Hepatocyte (in vitro differentiated cells): Measurements from ENCODE around the gene FAM234A. TPM values are rescaled to one million over a fixed set of nuclear protein-coding genes. Genes with fewer than 3 reads are reported as not detected.

Source experiments
- DNase-seq: peaks from one replicate; pipeline ENCODE4 v3.0.0-alpha.2; 2016; ENCODE audit warnings: low spot score
- H2AFZ ChIP-seq: fragments of 200-600 bp; sonication (generic); 2 replicates; pipeline ENCODE4 v1.6.0; 2016; ENCODE audit warnings: antibody characterized with exemption, mild to moderate bottlenecking
- H3K27ac ChIP-seq: fragments of 200-600 bp; sonication (generic); 2 replicates; pipeline ENCODE4 v1.5.1; 2016; ENCODE audit warnings: mild to moderate bottlenecking
- H3K27me3 ChIP-seq: fragments of 200-600 bp; sonication (generic); 2 replicates; pipeline ENCODE4 v1.6.1; 2016
- H3K36me3 ChIP-seq: fragments of 200-600 bp; sonication (generic); replicated peaks from 2 replicates; pipeline ENCODE4 v1.5.1; 2016; ENCODE audit warnings: low read depth; ENCODE audit not compliant: insufficient read depth
- H3K4me1 ChIP-seq: fragments of 200-600 bp; sonication (generic); 2 replicates; pipeline ENCODE4 v1.5.1; 2016; ENCODE audit warnings: mild to moderate bottlenecking, moderate library complexity; ENCODE audit not compliant: insufficient read depth
- H3K4me2 ChIP-seq: fragments of 200-600 bp; sonication (generic); 2 replicates; pipeline ENCODE4 v1.6.0; 2016
- H3K4me3 ChIP-seq: fragments of 200-600 bp; sonication (generic); 2 replicates; pipeline ENCODE4 v1.5.1; 2016; ENCODE audit warnings: mild to moderate bottlenecking
- H3K79me2 ChIP-seq: fragments of 200-600 bp; sonication (generic); 2 replicates; pipeline ENCODE4 v1.6.0; 2017; ENCODE audit warnings: mild to moderate bottlenecking
- H3K9me2 ChIP-seq: fragments of 200-600 bp; sonication (generic); replicated peaks from 2 replicates; pipeline ENCODE4 v1.6.0; 2017; ENCODE audit warnings: mild to moderate bottlenecking; ENCODE audit not compliant: insufficient read depth
- H3K9me3 ChIP-seq: fragments of 200-600 bp; sonication (generic); 2 replicates; pipeline ENCODE4 v1.5.1; 2016; ENCODE audit warnings: low read depth, mild to moderate bottlenecking
- H4K20me1 ChIP-seq: fragments of 200-600 bp; sonication (generic); 2 replicates; pipeline ENCODE4 v1.6.0; 2016; ENCODE audit warnings: mild to moderate bottlenecking; ENCODE audit not compliant: insufficient read depth, poor library complexity, severe bottlenecking
- EZH2 ChIP-seq: fragments of 200-600 bp; sonication (generic); IDR thresholded peaks from 2 replicates; pipeline ENCODE4 v1.6.1; 2016; ENCODE audit warnings: antibody characterized with exemption, mild to moderate bottlenecking, borderline replicate concordance
- EZH2phosphoT487 ChIP-seq: fragments of 200-600 bp; sonication (generic); IDR thresholded peaks from one replicate; pipeline ENCODE4 v1.6.1; 2018; ENCODE audit warnings: antibody characterized with exemption, mild to moderate bottlenecking, low read depth, moderate library complexity; ENCODE audit not compliant: unreplicated experiment, severe bottlenecking
- WGBS: methylation state at CpG from one replicate; pipeline ENCODE4 v1.1.6; 2016; ENCODE audit warnings: low lambda C conversion rate; ENCODE audit errors: missing lambda C conversion rate; 5-methylcytosine and 5-hydroxymethylcytosine counted together
- polyA plus RNA-seq: library from polyadenylated mRNA; unstranded; fragments of >200 nt; fragmentation: Nextera tagmentation; extraction: Ambion mirVana; gene quantifications from 2 replicates; pipeline ENCODE4 v1.2.1, GENCODE V29; 2016
- total RNA-seq: library from RNA; depleted of rRNA; stranded (reverse); fragments of >200 nt; gene quantifications from 2 replicates; pipeline ENCODE4 v1.2.3, GENCODE V29; 2014
- TF ChIP-seq, protein P1 (sequence below): fragments of 200-600 bp; sonication (generic); IDR thresholded peaks from 2 replicates; pipeline ENCODE4 v1.5.1; 2016; ENCODE audit warnings: antibody characterized with exemption, mild to moderate bottlenecking; ENCODE audit not compliant: poor library complexity

FAM234A gene
- total and polyA plus RNA-seq, 2 experiments from 2014 or later = 84.1 to 106 TPM

DNA sequence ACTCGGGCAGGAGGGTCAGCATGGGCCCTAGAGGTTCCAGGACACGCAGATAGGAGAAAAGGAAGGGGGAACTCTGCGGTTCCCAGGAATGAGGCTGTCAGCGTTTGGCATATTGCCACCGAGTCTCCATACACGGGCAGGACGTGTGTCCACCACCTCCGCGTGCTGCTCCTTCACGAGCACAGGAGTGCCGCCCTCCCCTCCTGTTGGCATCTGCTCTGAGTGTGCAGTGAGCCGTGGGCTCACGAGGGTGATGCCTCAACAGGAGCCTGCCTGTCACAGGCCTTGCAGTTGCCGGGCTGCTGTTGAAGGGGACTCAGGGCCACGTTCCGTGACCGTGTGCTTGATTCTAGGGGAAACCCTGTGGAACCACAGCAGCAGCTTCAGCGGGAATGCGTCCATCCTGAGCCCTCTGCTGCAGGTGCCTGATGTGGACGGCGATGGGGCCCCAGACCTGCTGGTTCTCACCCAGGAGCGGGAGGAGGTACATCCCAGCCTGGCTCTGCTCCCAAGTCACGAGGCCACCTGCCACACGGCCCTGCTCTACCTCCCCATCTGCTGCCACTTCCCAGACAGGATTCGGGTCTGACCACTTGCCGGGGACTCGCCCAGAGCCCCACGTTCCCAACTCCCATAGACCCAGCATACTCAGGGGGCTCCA is 26.5 kb downstream of the FAM234A start:
- no peak for TF ChIP-seq EZH2
- TF ChIP-seq EZH2phosphoT487 = no peak
- TF ChIP-seq, protein P1, sequence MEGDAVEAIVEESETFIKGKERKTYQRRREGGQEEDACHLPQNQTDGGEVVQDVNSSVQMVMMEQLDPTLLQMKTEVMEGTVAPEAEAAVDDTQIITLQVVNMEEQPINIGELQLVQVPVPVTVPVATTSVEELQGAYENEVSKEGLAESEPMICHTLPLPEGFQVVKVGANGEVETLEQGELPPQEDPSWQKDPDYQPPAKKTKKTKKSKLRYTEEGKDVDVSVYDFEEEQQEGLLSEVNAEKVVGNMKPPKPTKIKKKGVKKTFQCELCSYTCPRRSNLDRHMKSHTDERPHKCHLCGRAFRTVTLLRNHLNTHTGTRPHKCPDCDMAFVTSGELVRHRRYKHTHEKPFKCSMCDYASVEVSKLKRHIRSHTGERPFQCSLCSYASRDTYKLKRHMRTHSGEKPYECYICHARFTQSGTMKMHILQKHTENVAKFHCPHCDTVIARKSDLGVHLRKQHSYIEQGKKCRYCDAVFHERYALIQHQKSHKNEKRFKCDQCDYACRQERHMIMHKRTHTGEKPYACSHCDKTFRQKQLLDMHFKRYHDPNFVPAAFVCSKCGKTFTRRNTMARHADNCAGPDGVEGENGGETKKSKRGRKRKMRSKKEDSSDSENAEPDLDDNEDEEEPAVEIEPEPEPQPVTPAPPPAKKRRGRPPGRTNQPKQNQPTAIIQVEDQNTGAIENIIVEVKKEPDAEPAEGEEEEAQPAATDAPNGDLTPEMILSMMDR = no peak
- Histone ChIP-seq H4K20me1 (no peaks in the 10 kb centered on the region), H3K4me1 (no peaks in the 10 kb centered on the region), H3K9me2 (no peaks in the 10 kb centered on the region), H3K79me2 (no peaks in the 10 kb centered on the region), H3K4me3 (no peak overlapping the region), H3K27me3 (no peaks in the 10 kb centered on the region), H3K4me2 (no peak overlapping the region), H3K9me3 (no peaks in the 10 kb centered on the region), H3K36me3 (no peaks in the 10 kb centered on the region), H3K27ac (no peak overlapping the region), H2AFZ (no peak overlapping the region)
- 95% methylated on average over 27 of the region's 28 CpGs for WGBS
- no peak for DNase-seq

DNA sequence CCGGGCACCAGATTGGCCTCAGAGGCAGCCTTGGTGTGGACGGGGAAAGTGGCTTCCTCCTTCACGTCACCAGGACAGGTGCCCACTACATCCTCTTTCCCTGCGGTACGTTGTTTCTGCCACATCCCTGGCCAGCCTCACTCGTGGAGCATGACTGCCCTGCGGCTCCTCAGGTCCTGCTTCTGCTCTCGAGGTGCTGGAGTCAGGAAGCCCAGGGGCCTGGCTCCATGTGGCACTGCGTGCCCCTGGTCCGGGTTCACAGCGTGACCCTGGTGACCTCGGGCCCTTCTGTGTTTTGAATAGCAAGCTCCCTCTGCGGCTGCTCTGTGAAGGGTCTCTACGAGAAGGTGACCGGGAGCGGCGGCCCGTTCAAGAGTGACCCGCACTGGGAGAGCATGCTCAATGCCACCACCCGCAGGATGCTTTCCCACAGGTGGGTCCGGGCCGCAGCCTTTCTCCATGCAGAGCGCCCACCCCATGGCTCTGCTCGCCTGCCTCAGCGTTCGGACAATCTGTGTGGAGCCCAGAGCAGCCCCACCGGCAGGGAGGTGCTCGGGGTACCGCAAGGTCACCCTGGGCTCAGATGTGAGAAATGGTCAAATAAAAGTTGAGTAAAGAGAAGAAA is 27.6 kb downstream of the FAM234A start:
- H3K27me3 ChIP-seq = no peaks in the 10 kb centered on the region
- no peak overlapping the region for H2AFZ ChIP-seq
- no peaks in the 10 kb centered on the region for H3K4me1 ChIP-seq
- TF ChIP-seq, protein P1 = no peak
- H3K4me2 ChIP-seq = no peak overlapping the region
- H4K20me1 ChIP-seq = no peaks in the 10 kb centered on the region
- H3K27ac ChIP-seq = no peak overlapping the region
- WGBS = 97% methylated on average over 29 of the region's 29 CpGs
- no peaks in the 10 kb centered on the region for H3K9me2 ChIP-seq
- H3K79me2 ChIP-seq = no peaks in the 10 kb centered on the region
- no peaks in the 10 kb centered on the region for H3K9me3 ChIP-seq
- DNase-seq = no peak
- H3K4me3 ChIP-seq = no peak overlapping the region
- no peaks in the 10 kb centered on the region for H3K36me3 ChIP-seq

DNA sequence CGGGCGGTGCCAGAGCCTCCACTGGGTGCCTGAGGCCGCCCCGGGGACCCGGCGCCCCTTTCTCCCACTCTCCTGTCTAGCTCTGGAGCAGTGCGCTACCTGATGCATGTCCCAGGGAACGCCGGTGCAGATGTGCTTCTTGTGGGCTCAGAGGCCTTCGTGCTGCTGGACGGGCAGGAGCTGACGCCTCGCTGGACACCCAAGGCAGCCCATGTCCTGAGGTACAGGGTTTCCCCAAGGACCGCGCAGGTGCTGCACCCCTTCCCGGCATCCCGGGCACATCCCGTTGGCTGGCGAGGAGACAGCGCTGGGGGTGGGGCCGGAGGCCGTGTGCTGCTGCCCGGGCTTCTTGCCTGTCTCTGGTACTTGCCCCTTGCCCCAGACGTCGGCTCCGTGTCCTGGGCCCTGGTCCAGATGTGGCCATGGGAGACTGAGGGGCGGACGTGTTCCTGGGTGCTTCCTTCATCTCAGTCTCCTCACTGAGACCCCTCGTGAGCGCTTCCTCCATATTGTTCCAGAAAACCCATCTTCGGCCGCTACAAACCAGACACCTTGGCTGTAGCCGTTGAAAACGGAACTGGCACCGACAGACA is 28.7 kb downstream of the FAM234A start:
- Histone ChIP-seq H3K79me2 (no peaks in the 10 kb centered on the region), H3K27ac (no peak overlapping the region), H3K9me2 (no peaks in the 10 kb centered on the region), H3K36me3 (no peaks in the 10 kb centered on the region), H3K9me3 (no peaks in the 10 kb centered on the region), H3K4me3 (no peak overlapping the region), H4K20me1 (no peaks in the 10 kb centered on the region), H3K4me2 (no peak overlapping the region), H3K4me1 (no peaks in the 10 kb centered on the region), H3K27me3 (no peaks in the 10 kb centered on the region), H2AFZ (no peak overlapping the region)
- no peak for DNase-seq
- 97% methylated on average over 35 of the region's 35 CpGs for WGBS
- TF ChIP-seq EZH2phosphoT487 = no peak
- TF ChIP-seq EZH2 = no peak
- TF ChIP-seq, protein P1 = no peak
